Measurements from ENCODE around the gene HSD11B2.
A peak's percentile ranks its signal among the peaks of the same experiment; 100 is the strongest.

HSD11B2 gene

GRCh38 chr16:67404740-67405226 is 26.1 kb upstream of the HSD11B2 start:
- TF ChIP-seq CTCF (IDR thresholded peaks at IDR 0.05) (no peak), ZFX (IDR thresholded peaks at IDR 0.05; ENCODE audit: borderline replicate concordance) (no peak)
- peak overlapping the region; percentile 96 for H3K27ac ChIP-seq

GRCh38 chr16:67405336-67405735 is 25.6 kb upstream of the HSD11B2 start:
- H3K27ac ChIP-seq: peak overlapping the region; percentile 96
- TF ChIP-seq ZFX (IDR thresholded peaks at IDR 0.05; ENCODE audit: borderline replicate concordance) (no peak), CTCF (IDR thresholded peaks at IDR 0.05) (no peak)

DNA sequence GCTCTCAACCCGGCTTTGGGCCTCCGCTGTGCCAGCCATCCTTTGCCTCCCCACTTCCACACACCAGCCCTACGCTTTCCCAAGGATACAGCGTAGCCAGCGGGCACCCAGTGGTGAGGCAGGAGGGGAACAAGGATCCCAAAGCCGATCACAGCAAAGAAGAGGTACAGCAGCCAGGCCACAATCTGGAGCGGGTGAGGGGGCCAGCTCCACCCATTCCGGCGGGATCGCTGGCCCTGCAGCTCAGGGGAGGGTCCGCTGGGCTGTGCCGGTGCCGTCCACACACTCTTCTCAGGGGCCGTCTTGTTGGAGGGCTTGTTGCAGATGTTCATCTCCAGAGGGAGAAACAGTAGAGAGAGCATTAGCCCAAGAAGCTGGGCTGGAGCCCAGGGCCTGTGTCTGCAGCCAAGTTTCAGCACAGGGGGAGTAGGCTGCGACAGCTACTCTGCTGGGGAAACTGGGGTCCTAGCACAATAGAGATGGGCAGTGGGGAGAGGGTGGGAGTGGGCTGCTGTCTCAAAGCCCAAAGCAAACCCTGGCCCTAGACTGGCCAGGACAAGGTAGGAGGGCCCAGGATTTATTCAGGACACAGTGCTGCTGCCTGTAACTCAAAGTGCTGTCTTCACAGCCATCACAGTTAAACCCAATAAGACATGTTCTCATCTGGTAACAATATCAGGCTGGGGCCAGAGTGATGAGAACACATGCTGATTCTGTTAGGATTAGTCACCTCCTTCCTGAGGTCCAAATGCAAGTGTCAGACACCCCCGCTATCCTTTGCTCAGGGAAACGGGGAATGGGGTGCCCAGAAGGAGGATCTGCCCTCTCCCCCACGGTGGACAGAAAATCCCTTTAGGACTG is 24.6 kb upstream of the HSD11B2 start:
- TF ChIP-seq ZFX (IDR thresholded peaks at IDR 0.05; ENCODE audit: borderline replicate concordance): no peak
- TF ChIP-seq CTCF (IDR thresholded peaks at IDR 0.05): no peak
- no peak overlapping the region for H3K27ac ChIP-seq

DNA sequence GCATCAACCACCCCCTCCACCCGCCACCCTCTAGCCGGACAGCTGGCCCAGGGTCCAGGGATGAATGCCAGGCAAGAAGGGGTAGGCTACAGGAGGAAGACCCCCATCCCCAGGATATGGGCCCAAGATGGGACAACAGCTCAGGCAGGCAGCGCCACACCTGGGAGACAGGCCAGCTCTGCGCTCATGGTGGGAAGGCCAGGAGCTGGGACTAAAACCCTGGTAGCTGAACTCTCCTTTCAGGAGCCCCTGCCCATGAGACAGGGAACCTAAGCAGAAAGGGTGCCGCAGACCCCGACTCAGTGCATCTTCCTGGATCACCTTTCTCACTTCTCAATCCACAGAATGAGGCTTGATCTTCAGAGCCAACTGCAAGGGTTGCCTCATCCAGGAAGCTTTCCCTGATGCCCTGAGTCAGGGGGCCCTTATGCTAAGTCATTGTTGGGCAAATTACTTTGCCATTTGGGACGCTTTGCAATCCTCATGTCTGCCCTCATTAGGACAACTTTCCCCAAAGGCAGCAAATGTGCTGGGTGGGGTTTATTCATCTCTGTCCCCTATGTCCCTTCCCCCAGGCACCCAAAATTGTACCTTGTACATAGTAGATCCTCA is 23.6 kb upstream of the HSD11B2 start:
- TF ChIP-seq CTCF (IDR thresholded peaks at IDR 0.05): no peak
- TF ChIP-seq ZFX (IDR thresholded peaks at IDR 0.05; ENCODE audit: borderline replicate concordance): no peak

GRCh38 chr16:67407788-67408452 is 23.0 kb upstream of the HSD11B2 start:
- no peak; the same call in 1 of the 2 replicates for TF ChIP-seq CTCF (IDR thresholded peaks at IDR 0.05)
- TF ChIP-seq ZFX (IDR thresholded peaks at IDR 0.05; ENCODE audit: borderline replicate concordance): no peak
- H3K27ac ChIP-seq: no peak overlapping the region

More for the DNA sequence above, 23.6 kb upstream of the HSD11B2 start:
- H3K27ac ChIP-seq: no peak overlapping the region

DNA sequence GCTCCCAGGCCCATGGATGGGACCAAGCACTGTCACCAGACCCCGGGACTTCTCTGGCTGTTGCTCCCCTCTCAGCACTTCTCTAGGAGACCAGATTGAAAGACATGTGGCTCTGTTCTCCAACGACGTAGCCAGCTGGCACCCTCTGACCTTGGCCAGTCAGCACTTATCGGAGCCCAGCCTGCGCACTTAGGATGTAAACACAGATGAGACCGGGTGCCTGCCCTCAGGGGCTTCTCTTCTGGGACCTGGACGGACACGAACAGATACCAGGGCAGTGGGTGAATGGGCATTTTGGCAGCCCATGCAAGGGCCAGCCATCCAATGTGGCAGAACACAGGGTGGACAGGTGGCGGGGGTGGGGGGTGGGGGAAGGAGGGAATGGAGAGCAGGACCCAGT is 21.3 kb upstream of the HSD11B2 start:
- no peak for TF ChIP-seq ZFX (IDR thresholded peaks at IDR 0.05; ENCODE audit: borderline replicate concordance)
- TF ChIP-seq CTCF (IDR thresholded peaks at IDR 0.05): no peak

More for the DNA sequence above, 21.3 kb upstream of the HSD11B2 start:
- no peak overlapping the region for H3K27ac ChIP-seq

Data from 22Rv1 (cell line).